Keratinocyte (primary cell): Measurements from ENCODE around the gene KBTBD4.

ENCODE experiments used
- CTCF ChIP-seq, 3 experiments: IDR thresholded peaks in 1 of 3; conservative IDR thresholded peaks in 1 of 3; optimal IDR thresholded peaks in 1 of 3; 2 replicates in 2 of 3; 3 replicates in 1 of 3; pipeline versions ENCODE3 to v1.5.1; 2011; ENCODE audit warnings: low read length in 3 of 3, mild to moderate bottlenecking in 3 of 3, moderate library complexity in 2 of 3, control low read depth in 1 of 3, inconsistent platforms in 1 of 3; ENCODE audit not compliant: insufficient read depth in 2 of 3; ENCODE audit errors: extremely low read depth in 1 of 3
- EZH2 ChIP-seq: IDR thresholded peaks from one replicate; pipeline ENCODE4 v1.6.1; 2012; ENCODE audit warnings: inconsistent platforms, mild to moderate bottlenecking, low read length, moderate library complexity

DNA sequence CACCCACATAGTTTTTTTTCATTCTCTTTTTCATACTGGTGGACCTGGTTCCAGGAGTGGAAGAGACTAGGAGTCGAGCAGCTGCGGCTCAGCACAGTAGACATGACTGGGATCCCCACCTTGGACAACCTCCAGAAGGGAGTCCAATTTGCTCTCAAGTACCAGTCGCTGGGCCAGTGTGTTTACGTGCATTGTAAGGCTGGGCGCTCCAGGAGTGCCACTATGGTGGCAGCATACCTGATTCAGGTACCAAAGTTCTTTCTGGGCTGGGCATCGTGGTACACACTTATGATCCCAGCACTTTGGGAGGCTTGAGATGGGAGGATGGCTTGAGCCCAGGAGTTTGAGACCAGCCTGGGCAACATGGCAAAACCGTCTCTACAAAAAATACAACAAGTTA is 9.1 kb downstream of the KBTBD4 start:
- no peak for TF ChIP-seq CTCF (optimal IDR thresholded peaks at IDR 0.05 in 1 of 3, IDR thresholded peaks at IDR 0.05 in 1 of 3, conservative IDR thresholded peaks at IDR 0.05 in 1 of 3; ENCODE audit: extremely low read depth in 1 of 3, insufficient read depth in 2 of 3, low read length in 3 of 3)
- TF ChIP-seq EZH2 = no peak
